HEK293T (cell line): Measurements from ENCODE around the gene ABCD1.
"Not testable (repeated sequence)": the region's sequence is repeated elsewhere in the genome, so short reads cannot be mapped to it uniquely, and the experiment has no call there.

Experiments used
- CTCF ChIA-PET: fragments of 350-600 bp; formaldehyde crosslinking; extraction: SDS; loops from one replicate; lab custom pipeline; 2021; ENCODE audit warnings: antibody characterized with exemption, inconsistent platforms; lab: Yijun Ruan, JAX
- POLR2A ChIA-PET: fragments of 350-600 bp; formaldehyde crosslinking; extraction: SDS; loops from one replicate; lab custom pipeline; 2020; ENCODE audit warnings: antibody characterized with exemption, inconsistent platforms; lab: Yijun Ruan, JAX
- DNase-seq: peaks from one replicate; pipeline ENCODE4 v3.0.0; 2012; ENCODE audit warnings: mixed read lengths; ENCODE audit errors: extremely low spot score
- ARNT ChIP-seq: fragments of 450-650 bp; IDR thresholded peaks from 2 replicates; pipeline ENCODE4 v1.6.1; 2017; ENCODE audit warnings: mild to moderate bottlenecking
- BHLHE40 ChIP-seq: fragments of 450-650 bp; IDR thresholded peaks from 2 replicates; pipeline ENCODE4 v1.6.1; 2016; ENCODE audit warnings: mild to moderate bottlenecking, moderate library complexity, borderline replicate concordance
- CTBP1 ChIP-seq: fragments of 450-650 bp; IDR thresholded peaks from 2 replicates; pipeline ENCODE4 v1.6.1; 2016; ENCODE audit warnings: borderline replicate concordance
- ELF4 ChIP-seq: fragments of 450-650 bp; IDR thresholded peaks from 2 replicates; pipeline ENCODE4 v1.6.1; 2017; ENCODE audit warnings: antibody characterized with exemption
- FOXA1 ChIP-seq: fragments of 450-650 bp; IDR thresholded peaks from 2 replicates; pipeline ENCODE4 v1.6.1; 2016; ENCODE audit warnings: mild to moderate bottlenecking
- FOXK2 ChIP-seq: fragments of 450-650 bp; IDR thresholded peaks from 2 replicates; pipeline ENCODE4 v1.6.1; 2016; ENCODE audit warnings: mild to moderate bottlenecking
- FOXM1 ChIP-seq: fragments of 450-650 bp; IDR thresholded peaks from 2 replicates; pipeline ENCODE4 v1.6.1; 2017; ENCODE audit warnings: mild to moderate bottlenecking, borderline replicate concordance
- HDGF ChIP-seq: fragments of 450-650 bp; IDR thresholded peaks from 2 replicates; pipeline ENCODE4 v1.6.1; 2017; ENCODE audit warnings: antibody characterized with exemption, borderline replicate concordance
- L3MBTL2 ChIP-seq: fragments of 450-650 bp; conservative IDR thresholded peaks from 2 replicates; pipeline ENCODE4 v1.6.1; 2016; ENCODE audit warnings: mild to moderate bottlenecking
- LEF1 ChIP-seq: fragments of 450-650 bp; IDR thresholded peaks from 2 replicates; pipeline ENCODE4 v1.6.1; 2017; ENCODE audit warnings: mild to moderate bottlenecking, borderline replicate concordance
- NFRKB ChIP-seq: fragments of 450-650 bp; IDR thresholded peaks from 2 replicates; pipeline ENCODE4 v1.6.1; 2016; ENCODE audit warnings: mild to moderate bottlenecking, moderate library complexity
- PKNOX1 ChIP-seq: fragments of 450-650 bp; IDR thresholded peaks from 2 replicates; pipeline ENCODE4 v1.6.1; 2016
- SP1 ChIP-seq: fragments of 450-650 bp; IDR thresholded peaks from 2 replicates; pipeline ENCODE4 v1.6.1; 2017
- SUZ12 ChIP-seq: fragments of 450-650 bp; IDR thresholded peaks from 2 replicates; pipeline ENCODE4 v1.6.1; 2016; ENCODE audit warnings: mild to moderate bottlenecking
- TARDBP ChIP-seq: fragments of 450-650 bp; IDR thresholded peaks from 2 replicates; pipeline ENCODE4 v1.6.1; 2016
- ZNF384 ChIP-seq: fragments of 450-650 bp; IDR thresholded peaks from 2 replicates; pipeline ENCODE4 v1.6.1; 2016

Gene ABCD1

DNA sequence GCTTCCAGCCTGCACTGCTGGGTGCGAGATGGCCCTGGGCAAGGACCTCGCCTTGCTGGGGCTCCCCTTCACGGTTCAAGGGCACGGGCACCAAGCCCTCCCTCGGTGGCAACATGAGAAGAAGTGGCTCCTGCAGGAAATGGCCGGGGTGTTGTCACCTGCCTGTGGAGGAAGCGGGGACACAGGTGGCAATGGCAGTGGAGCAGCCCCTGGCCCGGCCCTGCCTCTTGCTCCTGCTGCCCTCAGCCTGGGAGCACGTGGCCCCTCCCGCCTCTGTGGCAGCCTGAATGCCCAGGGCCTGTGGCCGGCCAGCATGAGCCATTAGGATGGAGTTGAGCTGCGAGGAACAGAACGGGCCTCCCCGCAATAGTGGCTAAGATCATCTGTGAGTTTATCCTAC is 16.8 kb downstream of the ABCD1 start:
- CTCF ChIA-PET, result no interaction called here
- POLR2A ChIA-PET, result no interaction called here
- no peak for DNase-seq
- TF ChIP-seq L3MBTL2, result no peak
- no peak for TF ChIP-seq SP1
- TF ChIP-seq ZNF384, result no peak
- no peak for TF ChIP-seq HDGF
- TF ChIP-seq CTBP1, result no peak
- no peak for TF ChIP-seq ARNT
- TF ChIP-seq LEF1, result no peak
- TF ChIP-seq FOXK2, result no peak
- TF ChIP-seq PKNOX1, result no peak
- TF ChIP-seq NFRKB, result no peak
- no peak for TF ChIP-seq SUZ12
- no peak for TF ChIP-seq FOXA1
- TF ChIP-seq BHLHE40, result no peak
- no peak for TF ChIP-seq ELF4

DNA sequence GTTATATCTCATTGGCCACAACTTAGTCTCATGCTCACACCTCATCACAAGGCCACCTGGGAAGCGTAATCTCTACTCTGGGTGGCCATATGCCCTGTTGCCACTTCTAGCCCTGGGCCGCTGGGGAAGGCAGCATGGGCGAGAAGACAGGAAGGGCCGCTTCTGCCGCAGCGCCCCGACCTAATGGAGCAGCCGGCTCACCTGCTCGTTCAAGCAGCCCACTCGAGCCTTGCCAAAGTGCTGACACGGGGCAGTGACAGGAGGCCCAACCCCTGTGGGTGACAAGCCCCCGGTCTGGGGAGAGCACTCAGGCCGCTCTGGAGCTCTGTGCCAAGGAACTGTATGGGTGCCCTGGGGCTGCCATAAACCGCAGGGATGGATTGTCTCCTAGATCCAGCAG is 17.5 kb downstream of the ABCD1 start:
- CTCF ChIA-PET, DNase-seq, POLR2A ChIA-PET: not testable (repeated sequence)

GRCh38 chrX:153742796-153743467 is 18.3 kb downstream of the ABCD1 start:
- POLR2A ChIA-PET, CTCF ChIA-PET, DNase-seq: not testable (repeated sequence)

DNA sequence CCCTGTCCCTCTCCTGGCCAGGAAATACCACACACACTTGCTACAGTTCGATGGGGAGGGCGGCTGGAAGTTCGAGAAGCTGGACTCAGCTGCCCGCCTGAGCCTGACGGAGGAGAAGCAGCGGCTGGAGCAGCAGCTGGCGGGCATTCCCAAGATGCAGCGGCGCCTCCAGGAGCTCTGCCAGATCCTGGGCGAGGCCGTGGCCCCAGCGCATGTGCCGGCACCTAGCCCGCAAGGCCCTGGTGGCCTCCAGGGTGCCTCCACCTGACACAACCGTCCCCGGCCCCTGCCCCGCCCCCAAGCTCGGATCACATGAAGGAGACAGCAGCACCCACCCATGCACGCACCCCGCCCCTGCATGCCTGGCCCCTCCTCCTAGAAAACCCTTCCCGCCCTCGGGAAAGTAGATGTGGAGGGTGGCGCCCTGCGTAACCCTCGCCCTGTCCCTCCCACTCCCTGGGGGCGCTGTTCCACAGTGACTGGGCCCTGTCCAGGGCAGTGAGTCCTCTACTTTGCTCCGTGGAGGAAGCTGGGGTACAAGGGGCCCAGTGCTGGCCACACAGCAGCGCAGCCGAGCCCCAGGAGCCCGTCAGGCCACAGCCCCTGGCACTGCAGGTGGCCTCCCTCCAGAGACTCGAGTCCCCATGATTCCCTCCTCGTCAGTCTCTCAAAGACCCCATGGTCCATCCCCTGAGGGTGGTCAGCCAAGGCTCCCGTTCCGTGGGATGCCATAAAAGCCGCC is 19.0 kb downstream of the ABCD1 start:
- CTCF ChIA-PET, result interaction anchor here (0.6 to 1.0 kb wide), 2 partner anchors 19 to 165 kb away, joined by 3 read pairs; no protein-coding TSS in a partner anchor
- POLR2A ChIA-PET, DNase-seq: not testable (repeated sequence)

GRCh38 chrX:153744210-153745066 is 19.8 kb downstream of the ABCD1 start:
- ChIA-PET POLR2A (no interaction called here), CTCF (interaction anchor here (0.6 to 1.0 kb wide), 2 partner anchors 18 to 164 kb away, joined by 3 read pairs; no protein-coding TSS in a partner anchor)
- no peak for DNase-seq
- TF ChIP-seq TARDBP (no peak), L3MBTL2 (no peak), BHLHE40 (no peak), LEF1 (no peak), FOXA1 (no peak), ARNT (no peak), ZNF384 (no peak), CTBP1 (no peak), NFRKB (no peak)

GRCh38 chrX:153745067-153745433 is 20.4 kb downstream of the ABCD1 start:
- DNase-seq, POLR2A ChIA-PET: not testable (repeated sequence)
- CTCF ChIA-PET, result interaction anchor here (1.0 kb wide), 1 partner anchor 18 kb away, joined by 3 read pairs; no protein-coding TSS in a partner anchor

- CTCF ChIA-PET, result no interaction called here
- DNase-seq, result no peak
- POLR2A ChIA-PET, result interaction anchor here (0.5 kb wide), 1 partner anchor 220 kb away, joined by 3 read pairs; no protein-coding TSS in a partner anchor
- TF ChIP-seq ARNT, result no peak
- TF ChIP-seq CTBP1, result no peak
- no peak for TF ChIP-seq ZNF384
- TF ChIP-seq FOXA1, result no peak
- no peak for TF ChIP-seq NFRKB
- no peak for TF ChIP-seq FOXM1
- TF ChIP-seq SUZ12, result no peak
- no peak for TF ChIP-seq SP1
- TF ChIP-seq HDGF, result no peak
- TF ChIP-seq FOXK2, result no peak
- no peak for TF ChIP-seq LEF1
- no peak; the same call in 1 of the 2 replicates for TF ChIP-seq PKNOX1
- TF ChIP-seq TARDBP, result no peak
- no peak for TF ChIP-seq ELF4
- no peak for TF ChIP-seq BHLHE40
- no peak for TF ChIP-seq L3MBTL2
These were observed 21.7 kb downstream of the ABCD1 start for GRCh38 chrX:153746359-153746758.

GRCh38 chrX:153746991-153747390 is 22.3 kb downstream of the ABCD1 start:
- DNase-seq, CTCF ChIA-PET: not testable (repeated sequence)
- POLR2A ChIA-PET, result interaction anchor here (0.5 kb wide), 1 partner anchor 219 kb away, joined by 3 read pairs; no protein-coding TSS in a partner anchor

- CTCF ChIA-PET, DNase-seq, POLR2A ChIA-PET: not testable (repeated sequence)
These were observed 24.4 kb downstream of the ABCD1 start for GRCh38 chrX:153749017-153749416.
